ENCODE measurements around the gene PTCSC3.

Gene PTCSC3

DNA sequence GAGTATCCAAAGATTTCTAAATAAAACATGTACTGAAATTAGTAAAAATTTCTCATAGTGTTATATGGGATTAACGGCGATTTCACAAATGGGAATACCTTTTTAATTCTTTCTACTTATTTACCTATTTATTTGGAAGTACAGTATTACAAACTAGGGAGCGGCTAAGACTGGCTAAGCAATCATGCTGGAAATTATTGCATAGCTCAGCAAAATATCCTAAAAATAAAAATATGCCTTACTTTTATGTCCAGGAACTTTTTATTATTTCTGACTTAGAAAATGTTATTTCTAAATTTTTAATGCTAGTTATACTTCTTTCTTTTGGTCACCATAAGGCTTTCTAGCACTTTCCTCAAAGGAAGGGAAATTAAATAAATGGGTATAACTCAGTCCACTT, 36.5 kb upstream of the PTCSC3 start:
- Histone ChIP-seq H3K4me3 (ENCODE audit: low read depth, low read length) (no peak overlapping the region), H3K9ac (ENCODE audit: low read length) (no peak overlapping the region), H3K9me3 (ENCODE audit: control insufficient read depth, insufficient read depth, low read depth, low read length) (no peaks in the 10 kb centered on the region), H3K36me3 (ENCODE audit: control insufficient read depth, insufficient read depth, low read length) (no peaks in the 10 kb centered on the region), H3K27ac (ENCODE audit: low read depth, low read length) (no peak overlapping the region), H3K4me1 (ENCODE audit: control insufficient read depth, insufficient read depth, low read length) (peaks cover 12% of the 10 kb centered on the region; the same call in 1 of the 2 replicates), H3K27me3 (ENCODE audit: control insufficient read depth, insufficient read depth, low read length) (no peaks in the 10 kb centered on the region)

DNA sequence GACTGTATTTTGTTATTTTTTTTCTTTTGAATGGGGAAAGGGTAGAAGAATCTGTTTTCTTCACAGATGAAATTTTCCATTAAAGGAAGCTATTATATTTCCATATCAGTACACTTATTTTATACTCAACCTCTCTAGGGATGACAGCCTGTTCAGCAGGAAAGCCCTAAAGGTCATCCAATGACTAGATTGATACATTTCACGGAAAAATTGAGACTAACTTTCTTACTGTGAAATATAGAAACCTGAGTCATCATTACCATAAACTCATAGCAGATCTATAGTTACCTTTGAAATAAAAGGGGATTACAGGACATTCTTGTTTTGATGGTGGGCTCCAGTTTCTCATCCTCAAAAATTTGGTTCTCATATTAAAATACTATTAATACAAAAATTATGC, 36.1 kb upstream of the PTCSC3 start:
- no peaks in the 10 kb centered on the region for H3K9me3 ChIP-seq (ENCODE audit: control insufficient read depth, insufficient read depth, low read depth, low read length)
- H3K36me3 ChIP-seq (ENCODE audit: control insufficient read depth, insufficient read depth, low read length), result no peaks in the 10 kb centered on the region
- H3K4me3 ChIP-seq (ENCODE audit: low read depth, low read length), result no peak overlapping the region
- H3K27ac ChIP-seq (ENCODE audit: low read depth, low read length), result no peak overlapping the region
- H3K27me3 ChIP-seq (ENCODE audit: control insufficient read depth, insufficient read depth, low read length), result no peaks in the 10 kb centered on the region
- no peak overlapping the region for H3K9ac ChIP-seq (ENCODE audit: low read length)
- H3K4me1 ChIP-seq (ENCODE audit: control insufficient read depth, insufficient read depth, low read length), result peaks cover 12% of the 10 kb centered on the region; the same call in 1 of the 2 replicates

DNA sequence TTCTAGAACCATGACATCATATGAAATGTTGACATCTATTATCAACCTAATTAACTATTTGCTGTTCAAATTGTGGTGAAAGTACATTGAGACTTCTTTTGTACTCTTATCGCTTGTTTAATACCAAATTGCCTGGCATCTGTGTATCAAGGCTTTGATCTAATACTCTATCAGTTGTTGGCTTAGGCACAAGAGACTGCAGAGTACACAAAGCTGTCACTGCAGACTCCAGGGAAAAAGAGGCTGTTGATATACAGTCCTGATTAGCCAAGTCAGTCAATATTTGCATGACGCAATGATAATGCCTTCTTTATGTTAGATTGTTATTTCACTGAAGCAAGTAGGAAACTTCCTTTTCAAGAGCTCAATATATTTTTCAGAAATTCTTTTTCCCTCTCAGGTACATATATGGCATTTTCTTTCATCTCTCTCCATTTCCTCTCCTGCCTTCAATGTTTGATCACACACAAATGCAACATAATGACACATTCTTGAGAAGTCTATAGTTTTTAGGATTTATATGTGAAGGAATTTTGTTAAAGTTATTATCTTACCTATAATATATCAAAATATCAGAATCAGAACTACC, 32.3 kb upstream of the PTCSC3 start:
- H3K4me3 ChIP-seq (ENCODE audit: low read depth, low read length), result no peak overlapping the region
- H3K27ac ChIP-seq (ENCODE audit: low read depth, low read length), result no peak overlapping the region
- H3K9me3 ChIP-seq (ENCODE audit: control insufficient read depth, insufficient read depth, low read depth, low read length), result no peaks in the 10 kb centered on the region
- peaks cover 4% of the 10 kb centered on the region; the same call in 1 of the 2 replicates for H3K4me1 ChIP-seq (ENCODE audit: control insufficient read depth, insufficient read depth, low read length)
- no peak overlapping the region for H3K9ac ChIP-seq (ENCODE audit: low read length)
- H3K27me3 ChIP-seq (ENCODE audit: control insufficient read depth, insufficient read depth, low read length), result no peaks in the 10 kb centered on the region
- no peaks in the 10 kb centered on the region for H3K36me3 ChIP-seq (ENCODE audit: control insufficient read depth, insufficient read depth, low read length)

DNA sequence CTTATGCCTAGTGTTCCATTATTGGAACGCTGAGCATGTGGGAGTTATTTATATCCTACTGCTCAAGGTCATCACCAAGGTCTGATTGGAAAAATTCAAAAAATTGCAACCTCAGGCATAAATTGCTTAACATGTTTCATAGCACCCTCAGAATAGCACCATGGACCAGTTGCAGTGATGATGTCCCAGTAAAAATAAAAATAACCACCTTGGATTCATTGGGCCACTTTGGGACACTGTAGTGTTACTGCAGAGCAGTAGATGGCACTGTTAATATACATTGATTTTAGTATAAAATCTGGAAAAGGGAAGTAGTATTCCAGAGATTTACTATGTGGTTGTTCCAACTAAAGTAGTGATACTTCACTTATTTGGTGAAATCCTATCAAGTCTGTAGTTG, 31.0 kb upstream of the PTCSC3 start:
- Histone ChIP-seq H3K4me3 (ENCODE audit: low read depth, low read length) (no peak overlapping the region), H3K36me3 (ENCODE audit: control insufficient read depth, insufficient read depth, low read length) (no peaks in the 10 kb centered on the region), H3K9me3 (ENCODE audit: control insufficient read depth, insufficient read depth, low read depth, low read length) (no peaks in the 10 kb centered on the region), H3K27me3 (ENCODE audit: control insufficient read depth, insufficient read depth, low read length) (no peaks in the 10 kb centered on the region), H3K9ac (ENCODE audit: low read length) (no peak overlapping the region), H3K27ac (ENCODE audit: low read depth, low read length) (no peak overlapping the region), H3K4me1 (ENCODE audit: control insufficient read depth, insufficient read depth, low read length) (no peaks in the 10 kb centered on the region)

DNA sequence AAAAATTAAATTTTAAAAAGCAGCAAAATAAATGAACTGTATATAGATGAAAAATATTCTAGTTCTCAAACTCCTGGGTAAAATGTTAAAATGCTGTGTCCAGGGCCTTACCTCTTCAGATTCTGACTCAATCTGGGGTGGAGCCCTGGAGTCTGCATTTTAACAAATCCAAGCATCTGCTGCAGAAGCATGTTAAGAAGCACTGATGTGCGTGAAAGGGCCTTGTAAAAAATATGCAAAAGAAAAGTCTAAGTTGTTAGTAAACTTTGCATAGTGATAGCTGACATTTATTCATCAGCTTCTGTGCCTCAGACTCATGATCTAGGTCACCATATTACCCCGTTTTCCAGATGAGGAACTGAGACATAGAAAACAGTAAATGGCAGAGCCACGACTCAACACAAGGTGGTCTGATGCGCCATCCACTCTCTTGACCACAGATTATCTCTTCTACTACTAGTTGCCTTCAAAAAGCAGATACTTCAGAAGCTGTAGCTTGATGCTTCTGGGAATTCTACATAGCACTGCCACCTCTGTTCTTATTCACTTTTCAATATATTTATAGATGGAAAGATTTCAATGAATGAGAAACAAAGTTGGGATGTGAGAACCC, 28.0 kb upstream of the PTCSC3 start:
- Histone ChIP-seq H3K9me3 (ENCODE audit: control insufficient read depth, insufficient read depth, low read depth, low read length) (no peaks in the 10 kb centered on the region), H3K4me3 (ENCODE audit: low read depth, low read length) (no peak overlapping the region), H3K36me3 (ENCODE audit: control insufficient read depth, insufficient read depth, low read length) (no peaks in the 10 kb centered on the region), H3K4me1 (ENCODE audit: control insufficient read depth, insufficient read depth, low read length) (no peaks in the 10 kb centered on the region), H3K9ac (ENCODE audit: low read length) (no peak overlapping the region), H3K27ac (ENCODE audit: low read depth, low read length) (no peak overlapping the region), H3K27me3 (ENCODE audit: control insufficient read depth, insufficient read depth, low read length) (no peaks in the 10 kb centered on the region)

DNA sequence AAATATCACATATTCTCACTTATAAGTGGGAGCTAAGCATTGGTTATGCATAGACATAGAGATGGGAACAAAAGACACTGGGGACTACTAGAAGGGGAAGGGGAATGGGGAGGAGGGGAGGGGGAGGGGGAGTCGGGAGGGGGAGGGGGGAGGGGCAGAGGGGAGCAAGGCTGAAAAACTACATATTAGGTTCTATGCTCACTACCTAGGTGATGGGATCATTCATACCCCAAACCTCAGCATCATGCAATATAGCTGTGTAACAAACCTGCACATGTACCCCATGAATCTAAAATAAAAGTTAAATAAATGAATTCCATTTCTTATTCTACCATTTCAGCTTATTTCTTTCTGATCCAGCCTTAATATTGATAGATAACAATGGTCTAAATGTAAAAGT, 21.9 kb upstream of the PTCSC3 start:
- no peaks in the 10 kb centered on the region for H3K4me1 ChIP-seq (ENCODE audit: control insufficient read depth, insufficient read depth, low read length)
- H3K27me3 ChIP-seq (ENCODE audit: control insufficient read depth, insufficient read depth, low read length), result no peaks in the 10 kb centered on the region
- no peak overlapping the region for H3K4me3 ChIP-seq (ENCODE audit: low read depth, low read length)
- no peaks in the 10 kb centered on the region for H3K36me3 ChIP-seq (ENCODE audit: control insufficient read depth, insufficient read depth, low read length)
- H3K9me3 ChIP-seq (ENCODE audit: control insufficient read depth, insufficient read depth, low read depth, low read length), result no peaks in the 10 kb centered on the region
- H3K27ac ChIP-seq (ENCODE audit: low read depth, low read length), result no peak overlapping the region
- H3K9ac ChIP-seq (ENCODE audit: low read length), result no peak overlapping the region

DNA sequence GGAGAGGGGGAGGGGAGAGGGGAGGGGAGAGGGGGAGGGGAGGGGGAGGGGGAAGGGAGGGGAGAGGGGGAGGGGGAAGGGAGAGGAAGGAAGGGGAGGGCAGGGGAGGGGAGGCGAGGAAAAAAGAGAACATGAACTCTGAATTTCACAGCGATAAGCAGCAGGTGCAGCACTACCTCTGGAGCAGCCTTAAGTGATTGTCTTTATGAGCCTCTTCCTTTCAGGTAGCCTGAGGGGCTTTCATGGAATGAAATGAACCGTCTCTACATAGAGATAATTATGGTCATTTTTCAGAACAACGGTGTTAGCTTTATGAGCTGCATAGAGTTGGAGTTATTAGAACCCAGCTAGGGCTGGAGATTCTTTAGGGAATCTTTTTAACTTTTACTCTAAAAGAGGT, 18.1 kb upstream of the PTCSC3 start:
- no peaks in the 10 kb centered on the region for H3K36me3 ChIP-seq (ENCODE audit: control insufficient read depth, insufficient read depth, low read length)
- no peak overlapping the region for H3K27ac ChIP-seq (ENCODE audit: low read depth, low read length)
- H3K4me3 ChIP-seq (ENCODE audit: low read depth, low read length), result no peak overlapping the region
- H3K9me3 ChIP-seq (ENCODE audit: control insufficient read depth, insufficient read depth, low read depth, low read length), result no peaks in the 10 kb centered on the region
- H3K9ac ChIP-seq (ENCODE audit: low read length), result no peak overlapping the region
- no peaks in the 10 kb centered on the region for H3K27me3 ChIP-seq (ENCODE audit: control insufficient read depth, insufficient read depth, low read length)
- H3K4me1 ChIP-seq (ENCODE audit: control insufficient read depth, insufficient read depth, low read length), result no peaks in the 10 kb centered on the region

DNA sequence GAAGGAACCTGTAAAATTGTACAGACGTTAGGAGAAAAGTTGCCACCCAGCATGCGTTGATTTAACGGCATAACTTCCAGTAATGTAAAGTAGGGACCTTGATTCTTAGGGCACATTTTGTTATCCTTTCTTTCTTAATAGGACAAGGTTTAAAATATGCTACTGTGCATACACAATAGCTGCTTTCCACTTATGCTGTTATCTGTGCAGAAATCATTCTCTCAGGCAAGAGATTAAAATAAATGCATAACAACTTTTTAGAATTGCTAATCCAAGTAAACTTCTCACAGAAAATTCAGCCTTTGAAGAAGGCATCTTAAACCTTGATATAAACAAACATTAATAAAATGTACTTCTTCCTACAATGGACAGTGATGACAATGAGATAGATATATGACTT, 16.0 kb upstream of the PTCSC3 start:
- H3K4me3 ChIP-seq (ENCODE audit: low read depth, low read length), result no peak overlapping the region
- H3K9me3 ChIP-seq (ENCODE audit: control insufficient read depth, insufficient read depth, low read depth, low read length), result no peaks in the 10 kb centered on the region

DNA sequence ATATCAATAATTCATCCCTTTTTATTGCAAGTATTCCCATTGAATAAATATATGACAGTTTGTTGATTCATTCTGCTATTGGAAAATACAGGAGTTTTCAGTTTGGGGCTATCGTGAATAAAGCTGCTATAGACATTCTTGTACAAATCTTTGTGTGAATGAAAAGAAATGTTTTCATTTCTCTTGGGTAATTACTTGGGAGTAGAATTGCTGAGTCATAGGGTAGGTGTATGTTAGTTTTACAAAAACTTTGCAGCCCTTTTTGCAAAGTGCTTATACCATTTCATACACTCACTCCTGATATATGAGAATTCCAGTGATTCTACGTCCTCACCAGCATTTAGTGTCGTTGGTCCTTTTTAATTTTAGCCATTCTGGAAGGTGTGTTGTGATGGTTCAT, 6.9 kb upstream of the PTCSC3 start:
- no peak overlapping the region for H3K9ac ChIP-seq (ENCODE audit: low read length)
- H3K27ac ChIP-seq (ENCODE audit: low read depth, low read length), result no peak overlapping the region

More for the DNA sequence above, 16.0 kb upstream of the PTCSC3 start:
- H3K9ac ChIP-seq (ENCODE audit: low read length), result no peak overlapping the region
- no peaks in the 10 kb centered on the region for H3K36me3 ChIP-seq (ENCODE audit: control insufficient read depth, insufficient read depth, low read length)
- no peaks in the 10 kb centered on the region for H3K27me3 ChIP-seq (ENCODE audit: control insufficient read depth, insufficient read depth, low read length)
- no peak overlapping the region for H3K27ac ChIP-seq (ENCODE audit: low read depth, low read length)
- no peaks in the 10 kb centered on the region for H3K4me1 ChIP-seq (ENCODE audit: control insufficient read depth, insufficient read depth, low read length)

DNA sequence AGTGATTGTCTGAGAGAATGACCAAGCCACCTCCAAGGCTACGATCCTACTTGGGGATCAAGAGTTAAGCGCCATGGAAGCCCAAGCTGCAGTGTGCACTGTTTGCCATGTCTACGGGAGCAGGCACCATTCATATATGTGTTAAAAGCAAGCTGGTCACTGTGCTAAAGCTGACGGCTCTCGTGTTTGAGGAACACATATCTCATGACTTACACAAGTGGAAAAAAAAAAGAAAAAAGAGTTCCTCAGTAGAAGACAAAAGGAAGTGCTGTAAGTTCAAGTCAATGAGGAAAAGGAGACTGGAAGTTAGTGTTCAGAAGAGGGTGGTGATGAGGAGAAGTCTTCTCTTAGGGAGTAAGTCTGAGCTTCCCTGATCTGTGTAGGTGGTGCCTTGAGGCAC, 4.9 kb upstream of the PTCSC3 start:
- Histone ChIP-seq H3K9me3 (ENCODE audit: control insufficient read depth, insufficient read depth, low read depth, low read length) (peaks cover 10% of the 10 kb centered on the region), H3K36me3 (ENCODE audit: control insufficient read depth, insufficient read depth, low read length) (no peaks in the 10 kb centered on the region), H3K27ac (ENCODE audit: low read depth, low read length) (no peak overlapping the region), H3K4me3 (ENCODE audit: low read depth, low read length) (no peak overlapping the region), H3K27me3 (ENCODE audit: control insufficient read depth, insufficient read depth, low read length) (no peaks in the 10 kb centered on the region), H3K9ac (ENCODE audit: low read length) (no peak overlapping the region), H3K4me1 (ENCODE audit: control insufficient read depth, insufficient read depth, low read length) (no peaks in the 10 kb centered on the region)

More for the DNA sequence above, 6.9 kb upstream of the PTCSC3 start:
- no peaks in the 10 kb centered on the region for H3K4me1 ChIP-seq (ENCODE audit: control insufficient read depth, insufficient read depth, low read length)
- H3K27me3 ChIP-seq (ENCODE audit: control insufficient read depth, insufficient read depth, low read length), result no peaks in the 10 kb centered on the region
- peaks cover 10% of the 10 kb centered on the region for H3K9me3 ChIP-seq (ENCODE audit: control insufficient read depth, insufficient read depth, low read depth, low read length)
- no peak overlapping the region for H3K4me3 ChIP-seq (ENCODE audit: low read depth, low read length)
- H3K36me3 ChIP-seq (ENCODE audit: control insufficient read depth, insufficient read depth, low read length), result no peaks in the 10 kb centered on the region

DNA sequence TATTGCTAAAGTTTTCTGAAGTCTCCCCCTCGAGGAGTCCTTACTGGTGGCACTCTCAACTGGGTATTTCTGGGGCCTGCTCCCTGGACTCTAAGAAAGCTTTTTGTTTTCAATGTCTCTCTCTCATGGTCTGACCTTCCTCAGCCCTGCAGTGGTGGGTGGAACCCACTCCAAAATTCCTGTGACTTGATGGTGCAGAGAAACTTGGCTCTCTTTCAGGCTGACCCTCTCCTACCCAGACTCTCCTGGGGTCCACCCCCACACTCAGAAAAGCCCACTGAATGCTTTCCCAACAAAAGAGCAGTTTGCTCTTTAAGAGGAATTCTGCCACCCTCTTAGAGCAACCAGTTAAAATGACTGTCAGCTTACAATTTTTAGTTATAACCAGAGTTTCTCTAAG, 967 bp upstream of the PTCSC3 start:
- Histone ChIP-seq H3K9ac (ENCODE audit: low read length) (no peak overlapping the region), H3K27me3 (ENCODE audit: control insufficient read depth, insufficient read depth, low read length) (no peaks in the 10 kb centered on the region), H3K4me3 (ENCODE audit: low read depth, low read length) (no peak overlapping the region), H3K4me1 (ENCODE audit: control insufficient read depth, insufficient read depth, low read length) (no peaks in the 10 kb centered on the region), H3K36me3 (ENCODE audit: control insufficient read depth, insufficient read depth, low read length) (no peaks in the 10 kb centered on the region), H3K27ac (ENCODE audit: low read depth, low read length) (no peak overlapping the region), H3K9me3 (ENCODE audit: control insufficient read depth, insufficient read depth, low read depth, low read length) (no peaks in the 10 kb centered on the region)
